Stimulated activated CD4-positive, alpha-beta T cell treated with anti-CD3 and anti-CD28 coated beads, Interleukin-4, amount 100 ng/mL, for 1 hour (primary cell): Measurements from ENCODE around the gene COX15.
"Not testable (repeated sequence)": the region's sequence is repeated elsewhere in the genome, so short reads cannot be mapped to it uniquely, and the experiment has no call there.

Experiments used
- DNase-seq: peaks from one replicate; pipeline ENCODE4 v3.0.0-alpha.2; 2020

The COX15 gene

GRCh38 chr10:99740260-99740659 is 8.3 kb upstream of the COX15 start:
- no peak for DNase-seq

- not testable (repeated sequence) for DNase-seq
These were observed 2.2 kb upstream of the COX15 start for GRCh38 chr10:99734111-99734510.

GRCh38 chr10:99733366-99733765 is 1.4 kb upstream of the COX15 start:
- no peak for DNase-seq

- no peak for DNase-seq
These were observed 458 bp downstream of the COX15 start for GRCh38 chr10:99731306-99732032.

GRCh38 chr10:99730026-99730425 is 1.9 kb downstream of the COX15 start:
- no peak for DNase-seq

GRCh38 chr10:99720387-99720786 is 11.5 kb downstream of the COX15 start:
- DNase-seq = no peak

- no peak for DNase-seq
These were observed 17.5 kb downstream of the COX15 start for GRCh38 chr10:99714446-99714845.

GRCh38 chr10:99711129-99711719 is 20.7 kb downstream of the COX15 start:
- DNase-seq = no peak

- DNase-seq = no peak
These were observed 22.3 kb downstream of the COX15 start for GRCh38 chr10:99709480-99710229.

- no peak for DNase-seq
These were observed 23.4 kb downstream of the COX15 start for GRCh38 chr10:99708428-99709012.

GRCh38 chr10:99700649-99701048 is 31.3 kb downstream of the COX15 start:
- DNase-seq = no peak

GRCh38 chr10:99698504-99699080 is 33.3 kb downstream of the COX15 start:
- DNase-seq = no peak

- DNase-seq = no peak
These were observed 36.2 kb downstream of the COX15 start for GRCh38 chr10:99695761-99696160.

GRCh38 chr10:99693933-99694583 is 37.9 kb downstream of the COX15 start:
- no peak for DNase-seq

GRCh38 chr10:99689461-99689860 is 42.5 kb downstream of the COX15 start:
- DNase-seq = no peak

GRCh38 chr10:99685597-99685967 is 46.3 kb downstream of the COX15 start:
- DNase-seq = no peak

GRCh38 chr10:99682752-99683151 is 49.2 kb downstream of the COX15 start:
- DNase-seq = no peak
